ENCODE measurements around the gene CDPF1. TPM values are rescaled to one million over a fixed set of nuclear protein-coding genes. Genes with fewer than 3 reads are reported as not detected.

Gene CDPF1
- total and polyA plus RNA-seq, 2 of the 13 experiments (the other 11 are each of a cell fraction or from before 2014, with no cell fraction given): 5.2 to 8.1 TPM

- TF ChIP-seq GPN1 (CRISPR knock-in tag; IDR thresholded peaks at IDR 0.05; ENCODE audit: borderline replicate concordance) (no peak), ZSCAN31 (CRISPR knock-in tag; IDR thresholded peaks at IDR 0.05; ENCODE audit: low read depth) (peak; percentile 98), ZNF501 (CRISPR knock-in tag; IDR thresholded peaks at IDR 0.05) (peak; percentile 88), ZBTB25 (CRISPR knock-in tag; IDR thresholded peaks at IDR 0.05) (peak; percentile 36; the same call in 1 of the 2 replicates), ZNF362 (CRISPR knock-in tag; IDR thresholded peaks at IDR 0.05; ENCODE audit: borderline replicate concordance) (peak; percentile 57; the same call in 1 of the 2 replicates), HINFP (CRISPR knock-in tag; IDR thresholded peaks at IDR 0.05; ENCODE audit: low read depth) (peak; percentile 86; the same call in 1 of the 2 replicates), ZNF446 (CRISPR knock-in tag; IDR thresholded peaks at IDR 0.05) (peak; percentile 88), NCOR1 (IDR thresholded peaks at IDR 0.05; ENCODE audit: borderline replicate concordance, low read length) (no peak), NR3C1 (CRISPR knock-in tag; IDR thresholded peaks at IDR 0.05) (no peak), ZNF275 (CRISPR knock-in tag; IDR thresholded peaks at IDR 0.05; ENCODE audit: borderline replicate concordance) (peak; percentile 98), TOE1 (CRISPR knock-in tag; IDR thresholded peaks at IDR 0.05) (no peak), AHDC1 (CRISPR knock-in tag; IDR thresholded peaks at IDR 0.05; ENCODE audit: borderline replicate concordance) (no peak), KAT7 (CRISPR knock-in tag; IDR thresholded peaks at IDR 0.05; ENCODE audit: borderline replicate concordance) (peak; percentile 62; the same call in 1 of the 2 replicates), ZSCAN20 (CRISPR knock-in tag; IDR thresholded peaks at IDR 0.05; ENCODE audit: borderline replicate concordance) (peak; percentile 85), KDM1A (CRISPR knock-in tag; IDR thresholded peaks at IDR 0.05) (no peak), ZNF510 (CRISPR knock-in tag; IDR thresholded peaks at IDR 0.05; ENCODE audit: low read depth) (peak; percentile 82; the same call in 1 of the 2 replicates), SETDB1 (CRISPR knock-in tag; IDR thresholded peaks at IDR 0.05; ENCODE audit: borderline replicate concordance) (no peak), MXD4 (CRISPR knock-in tag; IDR thresholded peaks at IDR 0.05) (peak; percentile 56)
Observed at GRCh38 chr22:46250035-46250782, at the start of gene CDPF1 (continued).

Measured in HepG2 (cell line).